ENCODE measurements around the gene DOCK10. TPM values are rescaled to one million over a fixed set of nuclear protein-coding genes. Genes with fewer than 3 reads are reported as not detected.

DOCK10 gene
- total RNA-seq, 2 experiments from 2014 or later: 40.8 to 68.2 TPM

- POLR2A ChIA-PET: no interaction called here
- H3K9me3 ChIP-seq (ENCODE audit: low read length): no peaks in the 10 kb centered on the region
Observed at GRCh38 chr2:225065882-225066281, 23.6 kb upstream of the DOCK10 start.

GRCh38 chr2:225064928-225065327 is 22.7 kb upstream of the DOCK10 start:
- Histone ChIP-seq H3K9me2 (ENCODE audit: insufficient read depth, low read length) (no peaks in the 10 kb centered on the region), H3K79me2 (ENCODE audit: insufficient read depth, low read depth, low read length) (no peaks in the 10 kb centered on the region), H3K36me3 (ENCODE audit: insufficient read depth, low read length) (no peaks in the 10 kb centered on the region), H3K4me3 (ENCODE audit: low read depth, low read length, poor library complexity, severe bottlenecking) (no peak overlapping the region), H3K27ac (ENCODE audit: low read depth, low read length, poor library complexity, severe bottlenecking) (no peak overlapping the region), H4K20me1 (ENCODE audit: insufficient read depth, low read length) (no peaks in the 10 kb centered on the region), H2AFZ (ENCODE audit: low read length) (no peak overlapping the region), H3K4me1 (ENCODE audit: insufficient read depth, low read length, poor library complexity, severe bottlenecking) (no peaks in the 10 kb centered on the region), H3K9me3 (ENCODE audit: low read length) (no peaks in the 10 kb centered on the region), H3K4me2 (ENCODE audit: low read length) (no peak overlapping the region)
- DNase-seq (ENCODE audit: low spot score): no peak
- TF ChIP-seq CTCF (conservative IDR thresholded peaks at IDR 0.05; ENCODE audit: low read length) (no peak), EZH2phosphoT487 (IDR thresholded peaks at IDR 0.05; ENCODE audit: borderline replicate concordance, low read depth, low read length) (no peak)
- ChIA-PET CTCF (ENCODE audit: unreplicated experiment) (no interaction called here), POLR2A (no interaction called here)
- intact Hi-C loops (cut with micrococcal nuclease; ENCODE audit: unreplicated experiment): no loop called here
- no TSS peak for BruUV-seq (replicated peaks)

More at GRCh38 chr2:225065882-225066281, 23.6 kb upstream of the DOCK10 start:
- no peak for DNase-seq (ENCODE audit: low spot score)
- Histone ChIP-seq H3K4me1 (ENCODE audit: insufficient read depth, low read length, poor library complexity, severe bottlenecking) (no peaks in the 10 kb centered on the region), H4K20me1 (ENCODE audit: insufficient read depth, low read length) (no peaks in the 10 kb centered on the region), H3K27ac (ENCODE audit: low read depth, low read length, poor library complexity, severe bottlenecking) (no peak overlapping the region), H3K79me2 (ENCODE audit: insufficient read depth, low read depth, low read length) (no peaks in the 10 kb centered on the region), H2AFZ (ENCODE audit: low read length) (no peak overlapping the region), H3K4me2 (ENCODE audit: low read length) (no peak overlapping the region), H3K4me3 (ENCODE audit: low read depth, low read length, poor library complexity, severe bottlenecking) (no peak overlapping the region), H3K36me3 (ENCODE audit: insufficient read depth, low read length) (no peaks in the 10 kb centered on the region), H3K9me2 (ENCODE audit: insufficient read depth, low read length) (no peaks in the 10 kb centered on the region)
- CTCF ChIA-PET (ENCODE audit: unreplicated experiment): no interaction called here
- no peak for TF ChIP-seq EZH2phosphoT487 (IDR thresholded peaks at IDR 0.05; ENCODE audit: borderline replicate concordance, low read depth, low read length)
- TF ChIP-seq CTCF (conservative IDR thresholded peaks at IDR 0.05; ENCODE audit: low read length): no peak
- BruUV-seq (replicated peaks): no TSS peak
- intact Hi-C loops (cut with micrococcal nuclease; ENCODE audit: unreplicated experiment): no loop called here

GRCh38 chr2:225064362-225064761 is 22.1 kb upstream of the DOCK10 start:
- CTCF ChIA-PET (ENCODE audit: unreplicated experiment): no interaction called here
- no peak for DNase-seq (ENCODE audit: low spot score)

More at GRCh38 chr2:225064362-225064761, 22.1 kb upstream of the DOCK10 start:
- Histone ChIP-seq H3K4me1 (ENCODE audit: insufficient read depth, low read length, poor library complexity, severe bottlenecking) (no peaks in the 10 kb centered on the region), H3K27ac (ENCODE audit: low read depth, low read length, poor library complexity, severe bottlenecking) (no peak overlapping the region), H3K9me3 (ENCODE audit: low read length) (no peaks in the 10 kb centered on the region), H3K79me2 (ENCODE audit: insufficient read depth, low read depth, low read length) (no peaks in the 10 kb centered on the region), H3K9me2 (ENCODE audit: insufficient read depth, low read length) (no peaks in the 10 kb centered on the region), H3K4me2 (ENCODE audit: low read length) (no peak overlapping the region), H3K36me3 (ENCODE audit: insufficient read depth, low read length) (no peaks in the 10 kb centered on the region), H2AFZ (ENCODE audit: low read length) (no peak overlapping the region), H3K4me3 (ENCODE audit: low read depth, low read length, poor library complexity, severe bottlenecking) (no peak overlapping the region), H4K20me1 (ENCODE audit: insufficient read depth, low read length) (no peaks in the 10 kb centered on the region)
- POLR2A ChIA-PET: interaction anchor here (0.6 kb wide), 1 partner anchor 54 kb away, joined by 3 read pairs; no protein-coding TSS in a partner anchor
- intact Hi-C loops (cut with micrococcal nuclease; ENCODE audit: unreplicated experiment): no loop called here
- BruUV-seq (replicated peaks): no TSS peak
- TF ChIP-seq EZH2phosphoT487 (IDR thresholded peaks at IDR 0.05; ENCODE audit: borderline replicate concordance, low read depth, low read length) (no peak), CTCF (conservative IDR thresholded peaks at IDR 0.05; ENCODE audit: low read length) (no peak)
